DOHH2 (cell line): Measurements from ENCODE around the gene BASP1.
"Not testable (repeated sequence)": the region's sequence is repeated elsewhere in the genome, so short reads cannot be mapped to it uniquely, and the experiment has no call there.

Experiments used
- EZH2phosphoT487 ChIP-seq: fragments of 200-600 bp; sonication (generic); IDR thresholded peaks from 2 replicates; pipeline ENCODE4 v1.6.1; 2017; ENCODE audit warnings: borderline replicate concordance, mild to moderate bottlenecking, antibody characterized with exemption, low read length, moderate library complexity, mixed read lengths
- TF ChIP-seq, protein P1 (sequence below): fragments of 200-600 bp; sonication (generic); IDR thresholded peaks from one replicate; pipeline ENCODE4 v1.5.1; 2014; ENCODE audit warnings: antibody characterized with exemption, mild to moderate bottlenecking, low read depth, low read length; ENCODE audit not compliant: poor library complexity, severe bottlenecking

DNA sequence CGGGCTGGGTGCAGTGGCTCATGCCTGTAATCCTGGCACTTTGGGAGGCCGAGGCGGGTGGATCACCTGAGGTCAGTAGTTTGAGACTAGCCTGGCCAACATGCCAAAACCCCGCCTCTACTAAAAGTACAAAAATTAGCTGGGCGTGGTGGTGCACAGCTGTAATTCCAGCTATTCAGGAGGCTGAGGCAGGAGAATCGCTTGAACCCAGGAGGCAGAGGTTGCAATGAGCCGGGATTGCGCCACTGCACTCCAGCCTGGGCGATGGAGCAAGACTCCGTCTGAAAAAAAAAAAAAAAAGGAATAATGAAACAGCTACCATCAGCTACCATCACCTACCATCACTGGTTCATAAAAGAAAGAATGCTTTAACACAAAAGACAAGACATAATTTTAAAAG, 25.9 kb upstream of the BASP1 start:
- TF ChIP-seq EZH2phosphoT487 = not testable (repeated sequence)
- TF ChIP-seq, protein P1, sequence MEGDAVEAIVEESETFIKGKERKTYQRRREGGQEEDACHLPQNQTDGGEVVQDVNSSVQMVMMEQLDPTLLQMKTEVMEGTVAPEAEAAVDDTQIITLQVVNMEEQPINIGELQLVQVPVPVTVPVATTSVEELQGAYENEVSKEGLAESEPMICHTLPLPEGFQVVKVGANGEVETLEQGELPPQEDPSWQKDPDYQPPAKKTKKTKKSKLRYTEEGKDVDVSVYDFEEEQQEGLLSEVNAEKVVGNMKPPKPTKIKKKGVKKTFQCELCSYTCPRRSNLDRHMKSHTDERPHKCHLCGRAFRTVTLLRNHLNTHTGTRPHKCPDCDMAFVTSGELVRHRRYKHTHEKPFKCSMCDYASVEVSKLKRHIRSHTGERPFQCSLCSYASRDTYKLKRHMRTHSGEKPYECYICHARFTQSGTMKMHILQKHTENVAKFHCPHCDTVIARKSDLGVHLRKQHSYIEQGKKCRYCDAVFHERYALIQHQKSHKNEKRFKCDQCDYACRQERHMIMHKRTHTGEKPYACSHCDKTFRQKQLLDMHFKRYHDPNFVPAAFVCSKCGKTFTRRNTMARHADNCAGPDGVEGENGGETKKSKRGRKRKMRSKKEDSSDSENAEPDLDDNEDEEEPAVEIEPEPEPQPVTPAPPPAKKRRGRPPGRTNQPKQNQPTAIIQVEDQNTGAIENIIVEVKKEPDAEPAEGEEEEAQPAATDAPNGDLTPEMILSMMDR = not testable (repeated sequence)
